Tibial nerve (tissue), 4 donors: Measurements from ENCODE around the gene TPM2.

Experiments
- CTCF ChIP-seq, 5 experiments: fragments of 200-600 bp in 3 of 5; fragments of 450-650 bp in 2 of 5; sonication (generic) in 3 of 5; IDR thresholded peaks; one replicate each; pipeline ENCODE4 v1.5.1; 2016 to 2019; ENCODE audit warnings: antibody characterized with exemption in 5 of 5, mild to moderate bottlenecking in 3 of 5, moderate library complexity in 2 of 5
- EP300 ChIP-seq, 2 donors: sonication (generic); formaldehyde crosslinking; IDR thresholded peaks; one replicate each; pipeline ENCODE4 v1.6.1; 2017; ENCODE audit warnings: antibody characterized with exemption in 2 of 2, mild to moderate bottlenecking in 1 of 2
- POLR2A ChIP-seq, 2 donors: fragments of 450-650 bp; IDR thresholded peaks; one replicate each; pipeline ENCODE4 v1.6.1; 2017; ENCODE audit warnings: antibody characterized with exemption in 2 of 2, mild to moderate bottlenecking in 2 of 2, moderate library complexity in 2 of 2

GRCh38 chr9:35669331-35670145 is 20.2 kb downstream of the TPM2 start:
- TF ChIP-seq POLR2A (IDR thresholded peaks at IDR 0.05) (no peak), CTCF (IDR thresholded peaks at IDR 0.05) (no peak), EP300 (IDR thresholded peaks at IDR 0.05) (no peak)
